Measurements from ENCODE around the gene TMEM240.
"Not testable (repeated sequence)": the region's sequence is repeated elsewhere in the genome, so short reads cannot be mapped to it uniquely, and the experiment has no call there.

Gene TMEM240

GRCh38 chr1:1556961-1557360 is 16.5 kb upstream of the TMEM240 start:
- not testable (repeated sequence) for FAIRE-seq

DNA sequence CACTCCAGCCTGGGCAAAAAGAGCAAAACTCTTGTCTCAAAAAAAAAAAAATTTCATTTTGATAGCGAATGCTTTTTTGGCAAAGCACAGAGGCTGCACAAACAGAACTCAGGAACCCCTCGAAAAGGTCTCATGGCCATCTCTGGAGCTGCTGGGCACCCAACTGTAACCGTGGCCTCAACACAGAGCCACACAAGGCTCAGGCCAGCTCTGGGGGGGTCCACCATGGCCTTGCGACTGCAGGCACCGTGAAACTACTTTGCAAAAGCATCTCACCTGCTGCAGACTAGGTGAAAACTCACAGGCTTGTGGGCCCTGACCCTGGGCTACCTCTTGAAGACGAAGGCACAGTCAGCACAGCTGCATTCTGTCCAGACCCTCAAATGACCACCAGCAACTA is 16.1 kb upstream of the TMEM240 start:
- FAIRE-seq, result no peak

DNA sequence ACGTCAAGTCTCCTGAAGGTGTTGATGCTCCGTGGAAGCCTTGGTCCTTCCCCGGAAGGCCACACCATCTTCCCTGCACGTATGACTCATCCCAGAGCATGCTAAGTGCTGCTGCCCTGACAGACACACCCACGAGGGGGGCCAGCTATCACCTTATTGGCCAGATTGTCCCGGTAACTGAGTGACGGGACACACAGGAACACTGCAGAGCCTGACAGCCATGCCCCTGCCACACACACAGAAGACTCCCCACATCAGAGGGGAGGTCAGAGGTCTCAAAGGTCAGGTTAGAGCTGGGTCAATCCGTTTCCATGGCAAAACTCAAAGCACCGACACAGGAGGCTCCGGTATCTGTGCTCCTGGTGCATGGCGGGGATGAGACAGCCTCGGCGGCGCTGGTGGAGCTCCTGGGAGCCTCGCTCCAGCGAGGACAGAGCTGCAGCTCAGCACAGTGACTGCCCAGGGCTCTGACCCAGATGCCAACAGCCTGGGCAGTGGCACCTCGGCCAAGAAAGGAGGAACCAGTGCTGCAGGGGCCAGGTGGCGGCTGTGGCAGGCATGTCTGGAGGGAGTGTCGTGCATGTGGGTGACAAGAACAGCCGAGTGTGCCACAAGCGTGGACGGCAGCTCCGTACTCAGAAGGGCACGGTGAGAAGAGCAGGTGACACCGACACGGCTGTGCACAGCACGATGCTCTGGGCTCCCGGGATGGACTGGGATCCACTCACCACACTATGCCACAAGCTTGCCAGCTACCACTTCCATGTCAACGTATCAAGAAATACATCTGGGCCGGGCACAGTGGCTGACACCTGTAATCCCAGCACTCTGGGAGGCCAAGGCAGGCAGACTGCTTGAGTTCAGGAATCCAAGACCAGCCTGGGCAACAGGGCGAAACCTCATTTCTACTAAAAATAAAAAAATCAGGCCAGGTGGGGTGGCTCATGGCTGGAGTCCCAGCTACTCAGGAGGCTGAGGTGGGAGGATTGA is 14.8 kb upstream of the TMEM240 start:
- FAIRE-seq, result no peak

DNA sequence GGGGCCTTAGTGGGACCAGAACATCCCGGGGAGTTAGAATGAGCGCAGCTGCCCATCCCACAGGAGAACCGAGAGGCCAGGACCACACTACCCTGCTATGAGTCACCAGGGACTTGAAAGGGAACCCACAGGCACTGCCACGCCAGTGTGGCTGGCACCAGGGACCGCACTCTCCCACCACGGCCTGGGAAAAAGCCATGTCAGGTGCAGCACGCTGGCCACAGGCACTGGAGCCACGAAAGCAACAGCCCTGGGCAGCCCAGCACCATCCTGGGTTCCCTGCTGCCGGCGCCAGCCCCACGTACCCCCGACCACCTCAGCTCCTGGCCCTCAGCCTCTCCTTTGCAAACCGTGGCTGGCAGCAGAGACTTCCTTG is 14.1 kb upstream of the TMEM240 start:
- no peak for FAIRE-seq

GRCh38 chr1:1553821-1554494 is 13.5 kb upstream of the TMEM240 start:
- FAIRE-seq, result no peak

- no peak for FAIRE-seq
Observed at GRCh38 chr1:1552263-1552639, 11.8 kb upstream of the TMEM240 start.

DNA sequence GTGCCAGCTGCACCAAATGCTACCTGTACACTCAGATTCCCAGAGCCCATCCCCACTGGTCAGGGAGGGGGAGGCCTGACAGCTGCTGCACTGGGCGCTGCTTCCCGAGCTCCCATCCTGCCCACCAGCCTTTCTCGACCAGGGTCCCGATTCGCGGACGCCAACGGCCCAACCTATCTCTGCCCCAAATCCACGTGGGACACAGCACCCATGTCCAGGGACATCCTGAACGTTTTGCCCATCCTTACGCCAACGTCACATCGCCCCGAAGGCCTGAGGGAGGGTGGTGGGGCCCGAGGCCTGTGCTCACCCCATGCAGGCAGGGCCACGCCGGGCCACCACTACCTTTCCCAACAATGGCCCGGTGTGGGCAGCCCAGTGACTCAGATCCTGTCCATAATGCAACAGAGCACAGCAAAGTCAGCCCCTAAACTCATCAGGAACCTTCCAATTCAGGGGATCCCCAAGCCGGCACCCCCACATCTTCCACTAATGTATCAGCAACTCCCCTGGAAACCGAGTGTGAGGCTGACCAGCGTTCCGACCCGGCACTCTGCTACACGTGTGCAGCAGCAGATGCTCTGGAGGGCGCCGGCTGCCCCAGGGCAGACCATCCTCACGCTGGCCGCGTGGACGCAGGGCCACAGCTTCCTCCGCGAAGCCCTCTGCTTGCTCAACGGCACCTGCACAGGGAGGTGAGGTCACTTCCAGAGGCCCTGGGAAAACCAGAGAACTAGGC is 11.3 kb upstream of the TMEM240 start:
- no peak for FAIRE-seq

DNA sequence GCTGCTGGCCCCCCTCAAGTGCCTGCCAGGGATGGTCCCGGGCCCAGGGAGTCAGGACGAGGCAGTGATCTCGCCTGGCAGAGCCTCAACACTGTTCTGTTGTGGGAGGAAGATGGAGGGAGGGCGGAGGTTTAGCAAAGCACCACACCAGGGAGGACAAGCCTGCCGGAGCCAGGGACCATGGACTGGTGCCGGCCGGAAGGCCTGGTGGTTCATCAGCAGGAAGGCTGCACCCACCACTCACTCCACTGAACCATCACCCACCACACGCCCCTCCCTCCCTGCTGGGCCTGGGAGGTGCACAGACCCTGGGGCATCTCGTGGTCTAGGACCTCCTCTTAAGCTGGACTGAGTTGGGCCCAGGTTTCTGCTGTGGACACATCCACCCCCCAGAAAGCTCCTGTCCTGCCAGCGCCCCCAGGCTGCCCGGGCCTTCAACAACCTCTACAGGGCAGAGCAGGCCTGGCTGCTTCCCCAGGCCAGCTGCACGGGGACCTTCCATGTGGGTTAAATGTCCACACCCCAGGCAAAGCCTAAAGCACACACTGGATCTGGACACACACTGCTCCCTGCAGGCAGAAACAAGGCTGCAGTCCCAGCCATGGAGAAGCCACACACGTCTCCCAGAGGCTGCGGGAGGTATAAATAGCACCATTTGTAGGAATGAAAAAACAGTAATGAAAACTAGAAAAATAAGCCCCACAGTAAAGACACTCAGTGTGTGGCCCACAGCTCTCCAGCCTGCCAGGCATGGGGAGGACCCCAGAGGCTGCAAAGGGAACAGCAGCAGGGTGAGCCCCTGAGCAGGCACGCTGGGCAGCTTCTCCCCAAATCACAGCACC is 10.4 kb upstream of the TMEM240 start:
- FAIRE-seq, result no peak

DNA sequence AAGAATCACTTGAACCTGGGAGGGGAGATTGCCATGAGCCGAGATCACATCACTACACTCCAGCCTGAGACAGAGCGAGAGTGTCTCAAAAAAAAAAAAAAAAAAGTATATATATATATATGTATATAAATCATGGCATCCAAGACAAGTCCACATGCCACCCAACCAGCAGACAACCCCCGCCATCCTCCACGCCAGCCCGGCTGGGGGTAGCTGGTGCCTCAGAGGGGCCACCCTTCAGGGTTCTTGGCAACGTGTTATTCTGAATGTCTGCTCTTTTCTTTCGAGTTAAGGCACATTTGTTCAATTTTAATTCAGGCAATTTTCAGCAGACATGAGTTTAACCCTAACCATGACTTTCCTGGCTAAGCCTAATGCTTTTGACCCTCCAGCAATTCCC is 9.7 kb upstream of the TMEM240 start:
- FAIRE-seq, result no peak

GRCh38 chr1:1548591-1548990 is 8.2 kb upstream of the TMEM240 start:
- FAIRE-seq, result no peak

GRCh38 chr1:1547476-1547875 is 7.1 kb upstream of the TMEM240 start:
- FAIRE-seq, result no peak

DNA sequence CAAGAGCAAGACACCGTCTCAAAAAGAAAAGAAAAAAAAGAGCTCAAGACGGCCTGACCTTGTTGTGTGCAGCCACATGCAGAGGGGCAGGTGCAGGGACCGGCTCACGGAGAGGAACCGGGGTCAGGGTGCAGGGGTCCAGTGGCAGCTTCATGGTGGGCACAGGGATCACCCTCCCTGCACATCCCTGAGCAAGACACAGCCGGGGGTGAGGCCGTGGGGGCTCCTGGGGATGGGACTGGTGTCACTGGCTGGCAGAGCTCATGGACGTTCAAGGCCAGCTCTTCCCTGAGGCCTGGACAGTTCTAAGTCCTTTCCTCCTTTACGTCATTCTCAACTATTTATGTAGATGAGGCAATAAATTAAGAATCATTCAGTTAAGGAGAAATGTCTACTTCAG is 6.6 kb upstream of the TMEM240 start:
- no peak for FAIRE-seq

GRCh38 chr1:1545946-1546737 is 5.7 kb upstream of the TMEM240 start:
- FAIRE-seq, result no peak

GRCh38 chr1:1544544-1544943 is 4.1 kb upstream of the TMEM240 start:
- no peak for FAIRE-seq

GRCh38 chr1:1543706-1544099 is 3.3 kb upstream of the TMEM240 start:
- FAIRE-seq, result no peak

DNA sequence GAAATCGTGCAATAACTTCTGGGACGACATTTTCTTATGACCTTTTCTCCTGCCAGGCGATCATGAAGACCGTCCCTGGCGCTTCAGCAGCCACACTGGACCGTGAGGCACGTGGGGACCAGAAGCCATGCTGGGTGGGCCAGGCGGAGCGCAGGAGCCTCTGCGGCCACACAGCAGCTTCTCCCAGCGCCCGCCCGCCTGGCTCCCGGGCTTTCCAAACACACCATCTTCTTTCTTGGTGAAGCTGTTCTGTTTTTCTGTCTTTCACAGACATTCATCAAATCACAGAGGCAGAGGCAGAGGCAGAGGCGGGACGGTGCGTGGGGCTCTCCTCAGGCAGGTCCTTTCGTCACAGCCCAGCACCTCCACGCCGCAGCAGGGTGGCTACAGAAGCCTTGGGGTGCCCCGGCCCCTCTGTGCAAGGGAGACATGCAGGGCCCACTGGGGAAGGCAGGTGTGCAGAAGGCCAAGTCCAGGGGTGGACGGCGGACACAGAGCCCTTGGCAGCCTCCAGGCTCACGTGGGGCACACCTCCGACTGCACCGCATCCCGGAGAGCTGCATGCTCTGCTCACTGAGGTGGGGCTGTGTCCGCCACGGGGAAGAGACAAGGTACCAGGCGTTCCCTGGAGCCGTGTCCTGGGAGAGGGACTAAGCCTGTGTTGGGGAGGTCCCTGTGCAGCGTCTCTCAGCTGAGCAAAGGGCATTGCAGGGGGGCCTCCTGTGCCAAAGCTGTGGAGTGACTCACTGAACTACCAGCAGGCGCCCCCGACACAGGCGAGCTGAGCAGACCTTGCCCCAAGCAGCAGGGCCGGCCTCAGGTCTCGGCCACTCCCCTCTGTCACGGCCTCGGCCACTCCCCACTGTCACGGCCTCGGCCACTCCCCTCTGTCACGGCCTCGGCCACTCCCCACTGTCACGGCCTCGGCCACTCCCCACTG is 2.6 kb upstream of the TMEM240 start:
- FAIRE-seq, result no peak

GRCh38 chr1:1541956-1542765 is 1.7 kb upstream of the TMEM240 start:
- FAIRE-seq, result no peak

DNA sequence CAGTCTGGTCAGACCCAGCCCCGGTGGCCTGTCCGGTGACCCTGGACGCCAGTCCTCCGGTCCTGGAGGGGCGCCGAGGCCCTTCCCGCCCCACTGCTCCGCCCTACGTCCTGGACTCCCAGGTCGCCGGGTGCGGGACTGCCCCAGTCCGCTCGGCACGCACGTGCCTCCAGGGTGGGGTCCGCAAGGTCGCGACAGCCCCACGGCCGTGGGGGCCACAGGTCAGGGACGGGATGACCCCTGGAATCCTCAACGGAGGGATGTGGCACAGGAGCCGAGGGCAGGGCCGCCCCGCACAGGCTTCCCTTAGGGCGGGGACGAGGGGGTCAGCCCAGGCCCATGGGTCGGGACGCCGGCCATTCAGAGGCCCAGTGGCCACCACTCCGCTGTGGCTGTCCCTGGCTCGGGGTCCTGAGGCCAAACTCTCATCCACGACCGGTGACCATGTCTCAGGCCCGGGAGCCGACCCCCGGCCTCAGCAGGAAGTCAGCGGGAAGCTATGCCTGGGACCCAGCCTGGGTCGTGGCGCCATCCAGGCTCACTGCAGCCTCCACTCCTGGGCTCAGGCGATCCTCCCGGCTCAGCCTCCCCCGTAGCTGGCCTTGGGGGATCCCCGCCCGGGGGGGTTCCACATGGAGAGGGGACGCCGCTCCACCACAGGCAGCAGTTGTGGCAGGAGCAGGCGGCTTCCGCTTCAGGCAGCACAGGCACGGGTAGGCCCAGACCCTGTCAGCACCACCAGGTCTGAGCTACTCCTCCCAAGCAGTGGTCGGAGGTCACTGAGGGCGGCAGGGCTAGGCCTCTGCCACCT is 599 bp upstream of the TMEM240 start:
- no peak for FAIRE-seq
